Activated gamma-delta T cell (primary cell): ENCODE measurements around the gene GNLY.

Experiments
- DNase-seq: peaks from one replicate; lab custom pipeline; 2025; lab: John Stamatoyannopoulos, UW

The GNLY gene

DNA sequence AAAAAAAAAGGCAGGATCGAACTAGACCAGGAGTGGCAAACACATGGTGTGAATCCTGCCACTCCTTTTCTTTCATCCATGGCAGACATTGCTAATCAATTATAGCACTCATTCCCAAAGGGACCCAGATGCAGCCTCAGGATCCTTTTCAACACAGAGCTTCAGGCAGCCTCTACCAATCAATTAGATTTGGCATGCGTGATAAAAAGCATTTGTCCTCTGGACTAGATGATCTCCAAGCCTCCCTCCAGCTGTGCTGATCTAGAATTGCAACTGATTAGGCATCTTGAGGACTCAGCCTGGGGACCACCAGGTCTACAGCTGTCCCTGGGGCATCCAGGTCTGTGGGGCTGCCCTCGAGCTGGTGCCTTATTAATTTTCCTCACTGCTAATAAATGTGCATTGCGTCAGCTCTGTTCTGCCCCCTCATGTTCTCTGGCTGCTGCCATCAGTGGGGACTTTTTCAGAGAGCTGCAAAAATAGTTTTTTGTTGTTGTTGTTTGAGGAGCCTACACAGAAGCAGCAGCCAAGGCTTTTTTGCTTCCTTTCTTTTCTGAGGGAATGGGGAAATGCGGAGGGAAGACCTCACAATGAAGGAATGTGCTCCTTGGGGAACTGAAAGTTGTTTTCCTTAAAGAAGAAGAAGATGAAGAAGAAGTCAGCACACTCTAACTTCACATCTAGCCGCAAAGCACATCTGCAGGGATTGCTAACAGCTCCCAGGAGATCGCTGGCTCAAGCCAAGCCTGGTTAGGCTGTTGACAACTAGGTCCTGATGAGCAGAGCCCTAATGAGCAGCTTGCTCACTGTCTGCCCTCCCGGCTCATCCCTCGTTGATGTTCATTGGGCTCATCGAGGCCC is 50.8 kb downstream of the GNLY start:
- DNase-seq, result no peak

DNA sequence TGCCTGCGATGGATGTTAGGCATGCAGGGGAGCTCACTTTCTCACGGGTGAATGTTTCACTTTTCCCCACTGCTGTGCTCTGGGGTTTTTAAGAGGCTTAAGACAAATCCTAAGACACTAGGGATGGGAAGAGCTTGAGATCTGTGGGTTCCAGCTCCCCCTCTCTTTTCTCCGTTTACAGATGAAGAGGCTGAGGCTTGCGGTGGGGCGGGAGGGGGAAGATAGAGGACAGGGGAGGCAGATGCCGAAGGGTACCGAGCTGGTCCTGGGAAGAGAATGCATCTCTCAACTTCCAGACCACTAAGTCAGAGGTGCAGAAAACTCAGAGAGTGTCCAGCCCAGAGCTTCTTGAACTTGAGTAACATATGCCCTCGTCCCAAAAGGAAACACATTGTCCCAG is 51.5 kb downstream of the GNLY start:
- no peak for DNase-seq

DNA sequence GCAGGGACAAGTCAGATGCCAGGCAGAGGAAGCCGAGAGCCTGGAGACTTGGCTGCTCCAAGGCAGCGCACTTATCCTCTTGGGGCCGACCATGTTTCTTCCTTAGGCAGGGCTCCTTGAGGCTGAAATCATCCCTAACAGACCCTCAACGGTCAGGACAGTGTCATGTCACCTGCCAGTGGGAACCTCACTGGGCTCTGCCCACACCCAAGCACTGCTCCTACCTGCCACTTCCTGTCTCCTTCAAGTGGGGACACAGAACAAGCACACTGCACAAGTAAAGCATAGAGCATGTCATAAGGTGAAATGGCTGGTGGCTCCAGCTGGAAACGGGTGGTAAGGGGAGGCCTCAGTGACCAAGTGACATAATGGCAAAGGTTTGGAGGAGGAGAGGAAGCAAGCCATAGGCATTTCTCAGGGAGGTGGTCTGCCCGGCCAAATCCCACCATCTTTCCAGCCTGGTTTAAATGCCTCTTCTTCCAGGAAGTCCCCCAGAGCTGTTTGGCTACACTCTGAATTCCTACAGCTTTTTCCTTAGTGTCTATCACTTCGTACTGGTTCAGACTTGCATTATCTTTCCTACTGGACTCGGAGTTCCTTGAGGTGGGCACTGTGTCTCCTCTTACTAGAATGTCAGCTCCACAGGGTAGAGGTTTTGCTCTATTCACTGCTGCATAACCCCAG is 52.3 kb downstream of the GNLY start:
- DNase-seq, result no peak

DNA sequence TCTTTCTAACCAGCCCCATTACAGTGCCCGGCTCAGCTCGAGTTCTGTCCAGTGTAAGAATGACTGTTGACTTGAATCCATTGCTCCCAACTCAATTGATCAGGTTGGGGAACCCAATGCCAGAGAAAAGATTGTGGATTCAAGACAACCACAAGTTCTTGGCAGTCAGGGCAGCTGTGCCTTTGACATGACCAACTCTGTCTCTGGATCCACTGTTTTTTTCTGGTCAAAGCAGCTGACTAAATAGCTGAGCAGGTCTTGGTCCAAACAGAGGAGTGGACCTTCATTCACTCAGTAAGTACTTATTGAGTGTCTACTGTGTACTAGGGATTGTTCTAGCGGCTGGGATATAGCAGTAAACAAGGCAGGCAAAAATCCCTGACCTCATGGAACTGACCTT is 53.3 kb downstream of the GNLY start:
- no peak for DNase-seq

DNA sequence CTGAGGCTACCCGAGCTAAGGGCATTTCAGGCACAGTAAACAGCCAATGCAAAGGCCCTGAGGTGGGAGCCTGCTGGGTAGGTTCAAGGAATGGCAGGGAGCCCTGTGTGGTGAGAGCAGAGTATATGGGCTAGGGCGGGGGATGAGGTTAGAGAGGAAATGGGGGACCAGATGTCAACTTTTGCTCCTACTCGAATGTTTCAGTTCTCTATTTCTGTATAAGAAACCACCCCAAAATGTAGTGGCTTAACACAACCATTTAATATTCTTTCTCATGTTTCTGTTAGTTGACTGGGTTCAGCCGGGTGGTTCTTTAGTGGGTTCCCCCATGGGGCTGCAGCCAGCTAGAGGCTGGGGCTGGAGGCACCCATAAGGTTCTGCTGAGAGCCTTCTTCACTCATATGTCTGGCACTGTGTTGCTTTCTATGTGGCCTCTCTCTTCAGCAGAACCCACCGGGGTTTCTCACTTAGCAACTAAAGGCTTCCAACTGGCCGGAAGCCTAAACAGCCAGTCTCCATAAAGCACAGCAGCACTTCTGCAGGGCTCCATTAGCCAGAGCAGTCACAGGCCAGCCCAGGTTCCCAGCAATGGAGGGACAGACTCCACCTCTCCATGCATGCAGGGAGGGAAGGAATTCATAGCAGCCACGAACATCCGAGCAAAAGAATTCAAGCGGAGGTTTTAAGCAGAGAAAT is 54.0 kb downstream of the GNLY start:
- DNase-seq, result no peak
